Femur (tissue), 1 donor: Measurements from ENCODE around the gene NDST3.

Experiments
- DNase-seq: peaks from one replicate; pipeline ENCODE4 v3.0.0-alpha.2; 2017

Gene NDST3

GRCh38 chr4:118034053-118034785, at the start of gene NDST3:
Gene NDST3, plus strand, starts transcription at chr4:118034486. Its CDS starts 19,425 bp downstream, at chr4:118053911.
- peak; percentile 77 for DNase-seq

- no peak for DNase-seq
These were observed 48.0 kb upstream of the NDST3 start for GRCh38 chr4:117986321-117986720.

GRCh38 chr4:117987464-117987863, 46.8 kb upstream of the NDST3 start:
- DNase-seq, result no peak

- DNase-seq, result no peak
These were observed 37.4 kb upstream of the NDST3 start for GRCh38 chr4:117996891-117997290.

GRCh38 chr4:118004088-118004487, 30.2 kb upstream of the NDST3 start:
- no peak for DNase-seq

GRCh38 chr4:118005883-118006282, 28.4 kb upstream of the NDST3 start:
- DNase-seq, result no peak

GRCh38 chr4:118012142-118012541, 22.1 kb upstream of the NDST3 start:
- DNase-seq, result no peak

GRCh38 chr4:118014831-118015230, 19.5 kb upstream of the NDST3 start:
- DNase-seq, result no peak

GRCh38 chr4:118018381-118019145, 15.7 kb upstream of the NDST3 start:
- DNase-seq, result no peak

- no peak for DNase-seq
These were observed 7.5 kb upstream of the NDST3 start for GRCh38 chr4:118026806-118027205.

- DNase-seq, result no peak
These were observed 5.1 kb upstream of the NDST3 start for GRCh38 chr4:118029224-118029623.

GRCh38 chr4:118032691-118033090, 1.6 kb upstream of the NDST3 start:
- no peak for DNase-seq

GRCh38 chr4:118033148-118034052, 886 bp upstream of the NDST3 start:
- peak; percentile 56 for DNase-seq

GRCh38 chr4:118035309-118035708, 1.0 kb downstream of the NDST3 start:
- DNase-seq, result no peak

- no peak for DNase-seq
These were observed 2.0 kb downstream of the NDST3 start for GRCh38 chr4:118036336-118036735.

GRCh38 chr4:118037955-118038354, 3.7 kb downstream of the NDST3 start:
- DNase-seq, result no peak

- no peak for DNase-seq
These were observed 12.0 kb downstream of the NDST3 start for GRCh38 chr4:118046323-118046722.

- DNase-seq, result no peak
These were observed 12.8 kb downstream of the NDST3 start for GRCh38 chr4:118047043-118047442.

GRCh38 chr4:118058955-118059354, 24.7 kb downstream of the NDST3 start:
- no peak for DNase-seq

- DNase-seq, result no peak
These were observed 25.1 kb downstream of the NDST3 start for GRCh38 chr4:118059397-118059796.

GRCh38 chr4:118076958-118077766, 42.9 kb downstream of the NDST3 start:
- DNase-seq, result no peak

GRCh38 chr4:118077767-118078105, 43.5 kb downstream of the NDST3 start:
- DNase-seq, result no peak
